Colonic mucosa (tissue), 4 donors: ENCODE results near the gene BTBD8. TPM values are rescaled to one million over a fixed set of nuclear protein-coding genes. Genes with fewer than 3 reads are reported as not detected.
A peak's percentile ranks its signal among the peaks of the same experiment; 100 is the strongest.

Experiments
- DNase-seq: peaks from one replicate; pipeline ENCODE4 v3.0.0-alpha.2; 2020
- H3K27ac ChIP-seq: fragments of 200-600 bp; one replicate; pipeline ENCODE4 v1.8.0; 2021
- H3K27me3 ChIP-seq: fragments of 200-600 bp; one replicate; pipeline ENCODE4 v1.8.0; 2021
- H3K36me3 ChIP-seq: fragments of 200-600 bp; one replicate; pipeline ENCODE4 v1.8.0; 2021
- H3K4me1 ChIP-seq: fragments of 200-600 bp; one replicate; pipeline ENCODE4 v1.8.0; 2021; ENCODE audit warnings: mild to moderate bottlenecking
- H3K4me3 ChIP-seq: fragments of 200-600 bp; one replicate; pipeline ENCODE4 v1.8.0; 2021
- H3K9ac ChIP-seq, 2 donors: one replicate each; pipeline ENCODE4 v1.7.0; 2013; ENCODE audit warnings: control low read depth in 2 of 2, low read depth in 2 of 2, low read length in 2 of 2
- H3K9me3 ChIP-seq: fragments of 200-600 bp; one replicate; pipeline ENCODE4 v1.8.0; 2021
- CTCF ChIP-seq: fragments of 200-600 bp; IDR thresholded peaks from one replicate; pipeline ENCODE4 v1.8.0; 2022; ENCODE audit warnings: antibody characterized with exemption, mild to moderate bottlenecking
- intact Hi-C: fragments of 100-400 bp; cut with DNase I; formaldehyde crosslinking; loops from one replicate; pipeline ENCODE4 v1.14.1; 2022
- total RNA-seq, 2 donors: library from RNA; stranded (reverse); fragmentation: NEBNext Ultra II Directional in 1 of 2; extraction: Animal tissue kit (Norgen Biotek cat#: 25700) in 1 of 2; gene quantifications; one replicate each; pipeline ENCODE4 v1.2.1, GENCODE V29; 2021
- donor health status: healthy.
- donor health status: DM: no; HTN: no; CAD: no.
- donor health status: DM: no; HTN: no; CAD: no.

Gene BTBD8
- 1 to 10 TPM; 3.1 to 4.1 TPM for total RNA-seq

- no peaks in the 10 kb centered on the region for H3K36me3 ChIP-seq
- no peaks in the 10 kb centered on the region for H3K9me3 ChIP-seq
- TF ChIP-seq CTCF, result no peak
- intact Hi-C loops, result no loop called here
- no peaks in the 10 kb centered on the region for H3K27me3 ChIP-seq
- H3K27ac ChIP-seq, result peak within 1 kb of the TSS; percentile 58
- peak within 1 kb of the TSS; percentile 88 for H3K4me3 ChIP-seq
- peak; percentile 86 for DNase-seq
- no peaks in the 10 kb centered on the region for H3K4me1 ChIP-seq
- peak within 1 kb of the TSS; percentile 75 to 84 for H3K9ac ChIP-seq
These were observed at the start of gene BTBD8 for GRCh38 chr1:92080128-92080985. Gene BTBD8, plus strand, starts transcription at chr1:92080345. Its CDS starts 227 bp downstream, at chr1:92080572.

- Histone ChIP-seq H3K9me3 (no peaks in the 10 kb centered on the region), H3K27ac (no peak overlapping the region), H3K36me3 (no peaks in the 10 kb centered on the region), H3K9ac (no peak overlapping the region), H3K27me3 (no peaks in the 10 kb centered on the region), H3K4me1 (no peaks in the 10 kb centered on the region), H3K4me3 (no peak overlapping the region)
- no peak for DNase-seq
- TF ChIP-seq CTCF, result no peak
- intact Hi-C loops, result no loop called here
These were observed 49.5 kb upstream of the BTBD8 start for GRCh38 chr1:92030656-92031107.

GRCh38 chr1:92031281-92032110 lies 48.6 kb upstream of the BTBD8 start:
- no peak for DNase-seq
- Histone ChIP-seq H3K36me3 (no peaks in the 10 kb centered on the region), H3K9me3 (no peaks in the 10 kb centered on the region), H3K4me1 (no peaks in the 10 kb centered on the region), H3K9ac (no peak overlapping the region), H3K27ac (no peak overlapping the region), H3K4me3 (no peak overlapping the region), H3K27me3 (no peaks in the 10 kb centered on the region)
- intact Hi-C loops, result no loop called here
- TF ChIP-seq CTCF, result no peak

- Histone ChIP-seq H3K4me3 (no peak overlapping the region), H3K27me3 (no peaks in the 10 kb centered on the region), H3K36me3 (no peaks in the 10 kb centered on the region), H3K4me1 (no peaks in the 10 kb centered on the region), H3K27ac (no peak overlapping the region), H3K9me3 (no peaks in the 10 kb centered on the region), H3K9ac (no peak overlapping the region)
- no peak for DNase-seq
- TF ChIP-seq CTCF, result no peak
- intact Hi-C loops, result no loop called here
These were observed 42.7 kb upstream of the BTBD8 start for GRCh38 chr1:92037400-92037799.

- H3K9me3 ChIP-seq, result no peaks in the 10 kb centered on the region
- H3K9ac ChIP-seq, result no peak overlapping the region
- intact Hi-C loops, result no loop called here
- DNase-seq, result no peak
- no peaks in the 10 kb centered on the region for H3K4me1 ChIP-seq
- no peaks in the 10 kb centered on the region for H3K27me3 ChIP-seq
- no peaks in the 10 kb centered on the region for H3K36me3 ChIP-seq
- H3K4me3 ChIP-seq, result no peak overlapping the region
- no peak overlapping the region for H3K27ac ChIP-seq
- no peak for TF ChIP-seq CTCF
These were observed 41.3 kb upstream of the BTBD8 start for GRCh38 chr1:92038695-92039346.
